B cell (primary cell): ENCODE results near the gene OGG1. TPM values are rescaled to one million over a fixed set of nuclear protein-coding genes. Genes with fewer than 3 reads are reported as not detected.

Experiments
- ATAC-seq: fragments of 200-7000 bp; cut with Tn5 transposase; one replicate; pipeline ENCODE4 v1.10.0; 2021; ENCODE audit warnings: low read depth, mild to moderate bottlenecking, moderate number of reproducible peaks, moderate library complexity
- CTCF ChIA-PET: fragments of 350-600 bp; sonication (Branson Sonifier 250); formaldehyde crosslinking; loops from one replicate; lab custom pipeline; 2021; ENCODE audit warnings: antibody characterized with exemption, inconsistent platforms; lab: Charles Lee
- POLR2A ChIA-PET: fragments of 350-600 bp; sonication (Branson Sonifier 250); formaldehyde crosslinking; loops from one replicate; lab custom pipeline; 2021; ENCODE audit warnings: antibody characterized with exemption; lab: Charles Lee
- DNase-seq: peaks from one replicate; pipeline ENCODE4 v3.0.0; 2013
- H2AFZ ChIP-seq: 2 replicates; pipeline ENCODE4 v1.6.1; 2012; ENCODE audit warnings: mild to moderate bottlenecking, low read depth, low read length; ENCODE audit not compliant: insufficient read depth, poor library complexity, severe bottlenecking
- H3K27ac ChIP-seq, 2 donors: 1 replicate in 1 of 2; 2 replicates in 1 of 2; pipeline ENCODE4 v1.5.1; 2012 to 2013; ENCODE audit warnings: low read length in 2 of 2, mild to moderate bottlenecking in 2 of 2, moderate library complexity in 1 of 2
- H3K27me3 ChIP-seq, 4 experiments: fragments of 200-600 bp in 1 of 4; sonication (generic) in 1 of 4; replicated peaks in 1 of 4; 1 replicate in 2 of 4; 2 replicates in 2 of 4; pipeline versions ENCODE4 v1.6.1 to v1.7.0; 2013 to 2016; ENCODE audit warnings: low read length in 3 of 4, mild to moderate bottlenecking in 2 of 4, mixed read lengths in 1 of 4, moderate library complexity in 1 of 4; ENCODE audit not compliant: insufficient read depth in 4 of 4, control insufficient read depth in 3 of 4; ENCODE audit errors: control extremely low read depth in 1 of 4
- H3K36me3 ChIP-seq, 2 experiments: replicated peaks in 1 of 2; 1 replicate in 1 of 2; 2 replicates in 1 of 2; pipeline versions ENCODE4 v1.6.1 to v1.7.1; 2013; ENCODE audit warnings: low read length in 1 of 2; ENCODE audit not compliant: insufficient read depth in 2 of 2, control insufficient read depth in 1 of 2; ENCODE audit errors: control extremely low read depth in 1 of 2, extremely low read depth in 1 of 2
- H3K4me1 ChIP-seq, 2 donors: fragments of 200-600 bp in 1 of 2; sonication (generic) in 1 of 2; 1 replicate in 1 of 2; 2 replicates in 1 of 2; pipeline versions ENCODE4 v1.5.1 to v1.6.1; 2013 to 2017; ENCODE audit warnings: low read length in 2 of 2; ENCODE audit not compliant: control insufficient read depth in 2 of 2, insufficient read depth in 2 of 2
- H3K4me2 ChIP-seq: replicated peaks from 2 replicates; pipeline ENCODE3; 2012; ENCODE audit warnings: mild to moderate bottlenecking, low read depth, low read length; ENCODE audit not compliant: poor library complexity, severe bottlenecking
- H3K4me3 ChIP-seq, 5 experiments: fragments of 200-600 bp in 1 of 5; sonication (generic) in 1 of 5; 1 replicate in 3 of 5; 2 replicates in 2 of 5; pipeline versions ENCODE4 v1.5.1 to v1.7.0; 2011 to 2016; ENCODE audit warnings: low read length in 4 of 5, mild to moderate bottlenecking in 4 of 5, low read depth in 2 of 5, control low read depth in 1 of 5, moderate library complexity in 1 of 5; ENCODE audit not compliant: insufficient read depth in 1 of 5; ENCODE audit errors: control extremely low read depth in 1 of 5, extremely low read depth in 1 of 5
- H3K79me2 ChIP-seq: fragments of 200-600 bp; sonication (generic); one replicate; pipeline ENCODE4 v1.6.0; 2016; ENCODE audit warnings: low read length; ENCODE audit not compliant: control insufficient read depth, insufficient read depth
- H3K9ac ChIP-seq: fragments of 200-600 bp; sonication (generic); 2 replicates; pipeline ENCODE4 v1.6.1; 2017; ENCODE audit warnings: mild to moderate bottlenecking, low read length, moderate library complexity
- H3K9me3 ChIP-seq, 3 donors: one replicate each; pipeline versions ENCODE4 v1.6.1 to v1.7.1; 2013; ENCODE audit warnings: low read length in 2 of 3; ENCODE audit not compliant: control insufficient read depth in 2 of 3, insufficient read depth in 1 of 3; ENCODE audit errors: control extremely low read depth in 1 of 3
- H4K20me1 ChIP-seq: 2 replicates; pipeline ENCODE4 v1.6.0; 2012; ENCODE audit warnings: mild to moderate bottlenecking, low read length; ENCODE audit not compliant: insufficient read depth, control insufficient read depth, poor library complexity, severe bottlenecking
- H3K27ac Mint-ChIP-seq: one replicate; pipeline ENCODE4 v1.8.0; 2021; ENCODE audit warnings: mixed read lengths
- H3K27me3 Mint-ChIP-seq: one replicate; pipeline ENCODE4 v1.8.0; 2021; ENCODE audit warnings: mixed read lengths
- H3K4me1 Mint-ChIP-seq: one replicate; pipeline ENCODE4 v1.8.0; 2021; ENCODE audit warnings: mixed read lengths
- H3K4me3 Mint-ChIP-seq: one replicate; pipeline ENCODE4 v1.8.0; 2021; ENCODE audit warnings: mixed read lengths
- H3K9me3 Mint-ChIP-seq: one replicate; pipeline ENCODE4 v1.8.0; 2022; ENCODE audit warnings: mixed read lengths; ENCODE audit not compliant: insufficient read depth
- EZH2 ChIP-seq: IDR thresholded peaks from 2 replicates; pipeline ENCODE4 v1.6.1; 2012; ENCODE audit warnings: borderline replicate concordance, low read depth, mild to moderate bottlenecking, moderate library complexity, low read length; ENCODE audit not compliant: insufficient read depth, poor library complexity, severe bottlenecking
- WGBS: methylation state at CpG from one replicate; pipeline ENCODE4 v1.1.5; 2013; ENCODE audit warnings: missing lambda C conversion rate; ENCODE audit not compliant: insufficient coverage; 5-methylcytosine and 5-hydroxymethylcytosine counted together
- intact Hi-C: fragments of 100-400 bp; cut with micrococcal nuclease; formaldehyde crosslinking; loops from one replicate; pipeline ENCODE4 v1.10.0; 2022
- polyA plus RNA-seq: library from polyadenylated mRNA; depleted of rRNA; stranded (reverse); fragments of >200 nt; gene quantifications from 2 replicates; pipeline ENCODE4 v1.2.3, GENCODE V29; 2012
- total RNA-seq, 2 donors: library from RNA; stranded (reverse); fragments of 120-200 nt in 1 of 2; gene quantifications; 1 replicate in 1 of 2; 2 replicates in 1 of 2; pipeline versions ENCODE4 v1.2.3 to v1.2.4, GENCODE V29; 2013 to 2022
- TF ChIP-seq, protein P1 (sequence below): fragments of 200-600 bp; IDR thresholded peaks from one replicate; pipeline ENCODE4 v1.8.0; 2022; ENCODE audit warnings: antibody characterized with exemption, mild to moderate bottlenecking

OGG1 gene
- total and polyA plus RNA-seq, 2 donors (not counting 1 experiment from before 2014, with no cell fraction given): 45.6 to 81.6 TPM

DNA sequence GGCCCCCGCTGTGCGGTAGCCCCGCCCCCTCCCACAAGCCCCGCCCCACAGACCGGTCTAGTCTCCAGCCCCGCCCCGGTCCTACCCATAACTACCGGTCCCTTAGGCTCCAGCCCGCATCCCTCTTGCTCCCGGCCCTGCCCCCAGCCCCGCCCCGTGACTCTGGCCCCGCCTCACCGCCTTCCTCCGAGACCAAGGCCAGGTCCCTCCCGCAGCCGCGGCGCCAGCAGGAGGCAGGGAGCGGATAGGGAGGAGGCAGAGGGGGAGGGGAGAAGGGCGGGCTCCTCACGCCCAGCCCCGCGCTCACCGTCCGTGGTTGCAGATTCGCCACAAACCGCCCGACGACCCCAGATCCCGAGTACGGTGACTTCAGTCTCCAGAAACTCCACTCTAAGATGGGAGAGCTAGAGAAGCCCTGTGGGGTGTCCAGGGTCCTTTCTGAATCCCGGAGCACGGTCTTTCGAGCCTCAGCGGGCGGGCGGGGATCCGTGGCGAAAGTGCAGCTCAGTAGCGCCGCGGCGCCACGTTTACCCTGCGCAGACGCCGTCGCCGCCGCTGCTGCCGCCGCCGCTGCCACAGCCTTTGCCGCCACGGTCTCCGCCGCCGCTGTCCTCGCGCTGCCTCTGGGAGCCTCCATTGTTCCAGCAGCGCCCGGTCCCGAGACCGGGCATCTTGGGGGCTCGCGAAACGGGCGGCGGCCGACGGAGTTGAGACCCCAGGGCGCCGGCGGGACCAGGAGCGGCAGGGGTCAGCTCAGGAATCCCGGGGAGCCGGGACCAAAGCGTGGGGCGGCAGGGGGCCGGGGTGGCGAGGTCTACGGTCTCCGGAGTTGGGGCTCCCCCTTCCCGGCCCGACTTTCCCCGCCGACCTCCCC, 18.3 kb upstream of the OGG1 start, which contains the start of gene BRPF1:
Gene BRPF1, plus strand, starts transcription at position 530 of the 874 bp plus-strand sequence. CDS start 2,406 bp downstream, outside the sequence.
- H3K27me3 Mint-ChIP-seq: no peaks in the 10 kb centered on the region
- peaks cover 59% of the 10 kb centered on the region for H3K4me1 Mint-ChIP-seq
- peaks cover 28 to 36% of the 10 kb centered on the region in 2 donors for H3K4me1 ChIP-seq
- peaks cover 3 to 18% of the 10 kb centered on the region in 2 experiments for H3K36me3 ChIP-seq
- H3K27ac Mint-ChIP-seq: peak within 1 kb of the TSS; percentile 97
- H3K79me2 ChIP-seq: peaks cover 40% of the 10 kb centered on the region
- peak within 1 kb of the TSS; percentile 84 for H3K9ac ChIP-seq
- H3K9me3 ChIP-seq: no peaks in the 10 kb centered on the region
- DNase-seq: peak; percentile 99
- H3K9me3 Mint-ChIP-seq: no peaks in the 10 kb centered on the region
- peak within 1 kb of the TSS; percentile 97 for H3K4me2 ChIP-seq
- peak within 1 kb of the TSS; percentile 76 to 93 (median 81) for H3K4me3 ChIP-seq
- intact Hi-C loops: loop anchor here (1.0 to 10.0 kb wide), 13 partner anchors 18 to 768 kb away; partner anchors contain the start of genes BRK1, CRELD1, FANCD2 and JAGN1
- no peaks in the 10 kb centered on the region for H3K27me3 ChIP-seq
- H4K20me1 ChIP-seq: peaks cover 18% of the 10 kb centered on the region
- H3K27ac ChIP-seq: peak within 1 kb of the TSS; percentile 87 to 94
- H2AFZ ChIP-seq: peak within 1 kb of the TSS; percentile 88
- H3K4me3 Mint-ChIP-seq: peak within 1 kb of the TSS; percentile 97
- ChIA-PET CTCF (interaction anchor here (0.9 to 4.4 kb wide), 5 partner anchors 10 to 228 kb away, joined by 3 to 17 read pairs (median 4); partner anchors contain the start of gene OGG1), POLR2A (interaction anchor here (0.5 to 2.2 kb wide), 9 partner anchors 17 to 670 kb away, joined by 3 to 18 read pairs (median 6); partner anchors contain the start of genes ARPC4, CRELD1, JAGN1 and OGG1)
- peak; percentile 94 for ATAC-seq
- TF ChIP-seq, protein P1, sequence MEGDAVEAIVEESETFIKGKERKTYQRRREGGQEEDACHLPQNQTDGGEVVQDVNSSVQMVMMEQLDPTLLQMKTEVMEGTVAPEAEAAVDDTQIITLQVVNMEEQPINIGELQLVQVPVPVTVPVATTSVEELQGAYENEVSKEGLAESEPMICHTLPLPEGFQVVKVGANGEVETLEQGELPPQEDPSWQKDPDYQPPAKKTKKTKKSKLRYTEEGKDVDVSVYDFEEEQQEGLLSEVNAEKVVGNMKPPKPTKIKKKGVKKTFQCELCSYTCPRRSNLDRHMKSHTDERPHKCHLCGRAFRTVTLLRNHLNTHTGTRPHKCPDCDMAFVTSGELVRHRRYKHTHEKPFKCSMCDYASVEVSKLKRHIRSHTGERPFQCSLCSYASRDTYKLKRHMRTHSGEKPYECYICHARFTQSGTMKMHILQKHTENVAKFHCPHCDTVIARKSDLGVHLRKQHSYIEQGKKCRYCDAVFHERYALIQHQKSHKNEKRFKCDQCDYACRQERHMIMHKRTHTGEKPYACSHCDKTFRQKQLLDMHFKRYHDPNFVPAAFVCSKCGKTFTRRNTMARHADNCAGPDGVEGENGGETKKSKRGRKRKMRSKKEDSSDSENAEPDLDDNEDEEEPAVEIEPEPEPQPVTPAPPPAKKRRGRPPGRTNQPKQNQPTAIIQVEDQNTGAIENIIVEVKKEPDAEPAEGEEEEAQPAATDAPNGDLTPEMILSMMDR: no peak
- no peak for TF ChIP-seq EZH2
- under 1% methylated on average over 75 of the region's 88 CpGs for WGBS
